Right renal pelvis (tissue), 4 donors: ENCODE data around the gene PRKAR1A. TPM values are rescaled to one million over a fixed set of nuclear protein-coding genes. Genes with fewer than 3 reads are reported as not detected.
"Not testable (repeated sequence)": the region's sequence is repeated elsewhere in the genome, so short reads cannot be mapped to it uniquely, and the experiment has no call there.

Experiments used
- DNase-seq, 4 donors: peaks; one replicate each; pipeline ENCODE4 v3.0.0-alpha.2; 2013; ENCODE audit warnings: low read depth in 4 of 4, low spot score in 3 of 4, missing footprints in 1 of 4
- polyA plus RNA-seq, 4 donors: library from polyadenylated mRNA; unstranded; fragments of 120-200 nt; gene quantifications; one replicate each; pipeline ENCODE4 v1.2.1, GENCODE V29; 2013; ENCODE audit not compliant: insufficient read length in 4 of 4

The PRKAR1A gene
- polyA plus RNA-seq, result 100 to 1,000 TPM; 340 to 425 (median 401) TPM

GRCh38 chr17:68512247-68512959 lies at the start of gene PRKAR1A:
TSS of gene PRKAR1A (plus strand) at chr17:68512430. CDS start at chr17:68515400, 2,970 bp downstream.
- peak; percentile 92 to 95 (median 92) for DNase-seq

GRCh38 chr17:68463211-68464019 lies 48.8 kb upstream of the PRKAR1A start:
- DNase-seq, result no peak

GRCh38 chr17:68468334-68468733 lies 43.9 kb upstream of the PRKAR1A start:
- no peak for DNase-seq

GRCh38 chr17:68468788-68469187 lies 43.4 kb upstream of the PRKAR1A start:
- no peak for DNase-seq

GRCh38 chr17:68470961-68471360 lies 41.3 kb upstream of the PRKAR1A start:
- DNase-seq, result no peak

- DNase-seq, result no peak
Measured at GRCh38 chr17:68480885-68481284, 31.3 kb upstream of the PRKAR1A start.

GRCh38 chr17:68482576-68483041 lies 29.6 kb upstream of the PRKAR1A start:
- no peak for DNase-seq

- no peak for DNase-seq
Measured at GRCh38 chr17:68484458-68484857, 27.8 kb upstream of the PRKAR1A start.

GRCh38 chr17:68489919-68490318 lies 22.3 kb upstream of the PRKAR1A start:
- no peak for DNase-seq

- no peak for DNase-seq
Measured at GRCh38 chr17:68491381-68492231, 20.6 kb upstream of the PRKAR1A start.

GRCh38 chr17:68492394-68493054 lies 19.7 kb upstream of the PRKAR1A start:
- not testable (repeated sequence) for DNase-seq

- no peak for DNase-seq
Measured at GRCh38 chr17:68495081-68495480, 17.1 kb upstream of the PRKAR1A start.

- no peak for DNase-seq
Measured at GRCh38 chr17:68497885-68498319, 14.3 kb upstream of the PRKAR1A start.

- DNase-seq, result no peak
Measured at GRCh38 chr17:68498479-68499326, 13.5 kb upstream of the PRKAR1A start.

GRCh38 chr17:68499587-68499986 lies 12.6 kb upstream of the PRKAR1A start:
- DNase-seq, result no peak

GRCh38 chr17:68501074-68501473 lies 11.2 kb upstream of the PRKAR1A start:
- no peak for DNase-seq

GRCh38 chr17:68505951-68506350 lies 6.3 kb upstream of the PRKAR1A start:
- DNase-seq, result no peak

- no peak for DNase-seq
Measured at GRCh38 chr17:68507576-68507975, 4.7 kb upstream of the PRKAR1A start.
